PC-3 (cell line): ENCODE measurements around the gene PRKAR1A.

ENCODE experiments used
- EZH2 ChIP-seq: fragments of 300-600 bp; sonication (generic); IDR thresholded peaks from one replicate; pipeline ENCODE4 v1.6.1; 2017; ENCODE audit warnings: antibody characterized with exemption, mild to moderate bottlenecking, low read length; ENCODE audit not compliant: unreplicated experiment
- EZH2phosphoT487 ChIP-seq: fragments of 300-600 bp; sonication (generic); IDR thresholded peaks from 2 replicates; pipeline ENCODE4 v1.6.1; 2018; ENCODE audit warnings: mild to moderate bottlenecking, antibody characterized with exemption, low read length, borderline replicate concordance
- TF ChIP-seq, protein P1 (sequence below): fragments of 300-600 bp; sonication (generic); conservative IDR thresholded peaks from 2 replicates; pipeline ENCODE4 v1.5.1; 2017; ENCODE audit warnings: antibody characterized with exemption, low read depth, mild to moderate bottlenecking, low read length

DNA sequence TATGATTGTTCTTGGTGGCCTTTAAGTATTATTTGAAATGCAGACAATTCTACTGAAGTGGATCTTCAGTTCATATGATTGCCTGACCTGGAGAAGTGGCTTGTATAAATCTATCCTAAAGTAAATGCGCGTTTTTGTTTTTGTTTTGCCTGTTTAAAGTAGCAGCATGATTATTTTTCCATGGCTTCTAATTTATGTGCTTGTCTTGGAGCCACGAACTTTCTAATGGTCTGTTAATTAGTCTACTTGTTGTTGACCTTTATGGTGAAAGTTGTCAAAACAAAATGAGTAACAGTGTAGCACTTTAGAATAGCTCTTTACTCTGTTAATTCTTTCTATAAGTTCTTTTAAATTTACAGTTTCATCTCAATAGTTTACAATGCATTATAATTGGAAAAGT, 1.7 kb downstream of the PRKAR1A start:
- TF ChIP-seq, protein P1, sequence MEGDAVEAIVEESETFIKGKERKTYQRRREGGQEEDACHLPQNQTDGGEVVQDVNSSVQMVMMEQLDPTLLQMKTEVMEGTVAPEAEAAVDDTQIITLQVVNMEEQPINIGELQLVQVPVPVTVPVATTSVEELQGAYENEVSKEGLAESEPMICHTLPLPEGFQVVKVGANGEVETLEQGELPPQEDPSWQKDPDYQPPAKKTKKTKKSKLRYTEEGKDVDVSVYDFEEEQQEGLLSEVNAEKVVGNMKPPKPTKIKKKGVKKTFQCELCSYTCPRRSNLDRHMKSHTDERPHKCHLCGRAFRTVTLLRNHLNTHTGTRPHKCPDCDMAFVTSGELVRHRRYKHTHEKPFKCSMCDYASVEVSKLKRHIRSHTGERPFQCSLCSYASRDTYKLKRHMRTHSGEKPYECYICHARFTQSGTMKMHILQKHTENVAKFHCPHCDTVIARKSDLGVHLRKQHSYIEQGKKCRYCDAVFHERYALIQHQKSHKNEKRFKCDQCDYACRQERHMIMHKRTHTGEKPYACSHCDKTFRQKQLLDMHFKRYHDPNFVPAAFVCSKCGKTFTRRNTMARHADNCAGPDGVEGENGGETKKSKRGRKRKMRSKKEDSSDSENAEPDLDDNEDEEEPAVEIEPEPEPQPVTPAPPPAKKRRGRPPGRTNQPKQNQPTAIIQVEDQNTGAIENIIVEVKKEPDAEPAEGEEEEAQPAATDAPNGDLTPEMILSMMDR, result no peak
- TF ChIP-seq EZH2, result no peak
- TF ChIP-seq EZH2phosphoT487, result no peak
